DOHH2 (cell line): Measurements from ENCODE around the gene MED20.

Experiments used
- H3F3A ChIP-seq: fragments of 200-600 bp; sonication (generic), shearing (Covaris generic); 2 replicates; pipeline ENCODE4 v1.6.0; 2016; ENCODE audit warnings: antibody characterized with exemption, mild to moderate bottlenecking; ENCODE audit not compliant: control insufficient read depth, insufficient read depth
- H3K27ac ChIP-seq: fragments of 200-600 bp; sonication (generic); 2 replicates; pipeline ENCODE4 v1.5.1; 2014; ENCODE audit warnings: low read depth, mild to moderate bottlenecking, low read length, moderate library complexity
- H3K27me3 ChIP-seq: fragments of 200-600 bp; sonication (generic); 2 replicates; pipeline ENCODE4 v1.6.1; 2014; ENCODE audit warnings: mild to moderate bottlenecking, low read length, mixed read lengths; ENCODE audit not compliant: control insufficient read depth
- H3K36me3 ChIP-seq: fragments of 200-600 bp; sonication (generic); 2 replicates; pipeline ENCODE4 v1.6.1; 2014; ENCODE audit warnings: mild to moderate bottlenecking, low read length, moderate library complexity, mixed read lengths; ENCODE audit not compliant: control insufficient read depth
- H3K4me1 ChIP-seq: fragments of 200-600 bp; sonication (generic); 2 replicates; pipeline ENCODE4 v1.6.1; 2014; ENCODE audit warnings: mild to moderate bottlenecking, low read length, mixed read lengths; ENCODE audit not compliant: control insufficient read depth
- H3K4me2 ChIP-seq: fragments of 200-600 bp; sonication (generic); 2 replicates; pipeline ENCODE4 v1.6.0; 2014; ENCODE audit warnings: mild to moderate bottlenecking, low read length, moderate library complexity
- H3K4me3 ChIP-seq: fragments of 200-600 bp; sonication (generic); 2 replicates; pipeline ENCODE4 v1.5.1; 2014; ENCODE audit warnings: mild to moderate bottlenecking, low read length, mixed read lengths
- H3K79me2 ChIP-seq: fragments of 200-600 bp; sonication (generic); 2 replicates; pipeline ENCODE4 v1.6.1; 2014; ENCODE audit warnings: mild to moderate bottlenecking, low read length, mixed read lengths; ENCODE audit not compliant: control insufficient read depth
- H3K9me2 ChIP-seq: fragments of 200-600 bp; sonication (generic); replicated peaks from 2 replicates; pipeline ENCODE4 v1.6.1; 2014; ENCODE audit warnings: mild to moderate bottlenecking, low read length, mixed read lengths; ENCODE audit not compliant: control insufficient read depth
- H3K9me3 ChIP-seq: fragments of 200-600 bp; sonication (generic); 2 replicates; pipeline ENCODE4 v1.6.1; 2014; ENCODE audit warnings: antibody characterized with exemption, low read length, mixed read lengths; ENCODE audit not compliant: control insufficient read depth, insufficient read depth
- H4K20me1 ChIP-seq: fragments of 200-600 bp; sonication (generic); 2 replicates; pipeline ENCODE4 v1.6.0; 2014; ENCODE audit warnings: low read depth, mild to moderate bottlenecking, antibody characterized with exemption, low read length, moderate library complexity; ENCODE audit not compliant: control insufficient read depth, insufficient read depth
- EZH2phosphoT487 ChIP-seq: fragments of 200-600 bp; sonication (generic); IDR thresholded peaks from 2 replicates; pipeline ENCODE4 v1.6.1; 2017; ENCODE audit warnings: borderline replicate concordance, mild to moderate bottlenecking, antibody characterized with exemption, low read length, moderate library complexity, mixed read lengths
- TF ChIP-seq, protein P1 (sequence below): fragments of 200-600 bp; sonication (generic); IDR thresholded peaks from one replicate; pipeline ENCODE4 v1.5.1; 2014; ENCODE audit warnings: antibody characterized with exemption, mild to moderate bottlenecking, low read depth, low read length; ENCODE audit not compliant: poor library complexity, severe bottlenecking

MED20 gene

DNA sequence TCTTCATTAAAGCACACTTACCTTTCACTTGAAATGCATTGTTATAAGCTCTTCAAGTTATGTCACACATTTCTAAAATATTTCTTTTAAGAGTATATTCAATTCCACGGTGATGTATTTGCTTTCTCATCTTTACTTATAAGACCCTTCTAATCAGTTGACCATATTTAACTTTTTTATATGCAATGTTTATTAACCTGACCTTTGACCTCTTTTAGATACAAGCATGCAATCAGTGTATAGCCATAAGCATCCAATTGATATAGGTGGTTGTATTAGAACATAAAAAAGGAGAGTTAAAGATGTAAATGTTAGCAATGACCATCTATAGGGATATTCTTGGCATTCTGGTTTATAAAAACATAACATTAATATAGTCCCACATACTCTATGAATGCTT lies 35.0 kb downstream of the MED20 start:
- TF ChIP-seq, protein P1, sequence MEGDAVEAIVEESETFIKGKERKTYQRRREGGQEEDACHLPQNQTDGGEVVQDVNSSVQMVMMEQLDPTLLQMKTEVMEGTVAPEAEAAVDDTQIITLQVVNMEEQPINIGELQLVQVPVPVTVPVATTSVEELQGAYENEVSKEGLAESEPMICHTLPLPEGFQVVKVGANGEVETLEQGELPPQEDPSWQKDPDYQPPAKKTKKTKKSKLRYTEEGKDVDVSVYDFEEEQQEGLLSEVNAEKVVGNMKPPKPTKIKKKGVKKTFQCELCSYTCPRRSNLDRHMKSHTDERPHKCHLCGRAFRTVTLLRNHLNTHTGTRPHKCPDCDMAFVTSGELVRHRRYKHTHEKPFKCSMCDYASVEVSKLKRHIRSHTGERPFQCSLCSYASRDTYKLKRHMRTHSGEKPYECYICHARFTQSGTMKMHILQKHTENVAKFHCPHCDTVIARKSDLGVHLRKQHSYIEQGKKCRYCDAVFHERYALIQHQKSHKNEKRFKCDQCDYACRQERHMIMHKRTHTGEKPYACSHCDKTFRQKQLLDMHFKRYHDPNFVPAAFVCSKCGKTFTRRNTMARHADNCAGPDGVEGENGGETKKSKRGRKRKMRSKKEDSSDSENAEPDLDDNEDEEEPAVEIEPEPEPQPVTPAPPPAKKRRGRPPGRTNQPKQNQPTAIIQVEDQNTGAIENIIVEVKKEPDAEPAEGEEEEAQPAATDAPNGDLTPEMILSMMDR = no peak
- TF ChIP-seq EZH2phosphoT487 = no peak
- Histone ChIP-seq H4K20me1 (no peaks in the 10 kb centered on the region), H3K4me2 (no peak overlapping the region), H3K27ac (no peak overlapping the region), H3K4me1 (no peaks in the 10 kb centered on the region), H3K79me2 (peaks cover 11% of the 10 kb centered on the region), H3K9me2 (no peaks in the 10 kb centered on the region), H3K36me3 (peaks cover 3% of the 10 kb centered on the region; the same call in 1 of the 2 replicates), H3K4me3 (no peak overlapping the region), H3F3A (no peaks in the 10 kb centered on the region), H3K9me3 (no peaks in the 10 kb centered on the region), H3K27me3 (no peaks in the 10 kb centered on the region)

DNA sequence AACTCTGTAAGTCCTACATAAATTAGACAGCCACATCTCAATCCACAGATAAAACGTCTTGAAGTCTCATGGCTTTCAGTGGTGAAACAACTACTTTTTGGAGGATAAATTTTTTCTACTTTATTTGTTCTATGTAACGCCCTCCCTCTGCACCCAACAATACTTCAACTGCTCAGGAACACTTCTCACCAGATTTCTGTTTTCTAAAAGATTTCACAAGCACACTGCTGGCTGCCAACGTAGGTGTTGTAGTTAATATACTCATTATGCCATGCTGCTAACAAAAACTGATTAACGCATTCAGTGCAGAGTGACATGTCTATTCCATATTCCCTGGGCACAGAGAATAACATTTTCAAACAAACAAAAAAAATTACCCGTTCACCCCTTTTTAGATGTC lies 36.0 kb downstream of the MED20 start:
- Histone ChIP-seq H3K79me2 (peaks cover 9% of the 10 kb centered on the region), H3K27me3 (no peaks in the 10 kb centered on the region), H3K4me1 (no peaks in the 10 kb centered on the region), H4K20me1 (no peaks in the 10 kb centered on the region), H3K9me2 (no peaks in the 10 kb centered on the region), H3K36me3 (peaks cover 3% of the 10 kb centered on the region; the same call in 1 of the 2 replicates), H3K4me3 (no peak overlapping the region), H3K9me3 (no peaks in the 10 kb centered on the region), H3K27ac (no peak overlapping the region), H3K4me2 (no peak overlapping the region), H3F3A (no peaks in the 10 kb centered on the region)
- TF ChIP-seq, protein P1 = no peak
- no peak for TF ChIP-seq EZH2phosphoT487

DNA sequence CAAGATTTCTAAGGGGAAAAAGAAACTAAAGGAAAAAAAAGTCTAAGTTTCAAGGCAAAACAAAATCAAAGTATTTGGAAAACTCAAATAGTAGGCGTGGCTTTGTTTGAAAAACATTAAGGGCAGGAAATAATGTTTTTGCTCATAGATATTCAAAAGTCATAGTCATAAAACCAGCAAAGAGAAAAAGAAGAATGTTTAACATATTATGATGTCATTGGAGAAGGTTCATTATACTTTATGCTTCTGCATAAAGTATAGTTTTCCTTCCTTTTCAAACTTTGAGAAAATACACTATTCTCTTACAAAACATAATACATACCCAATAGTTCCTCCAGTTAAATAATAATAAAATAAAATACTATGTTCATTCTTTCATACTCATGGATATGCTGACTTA lies 39.4 kb downstream of the MED20 start:
- no peak overlapping the region for H3K4me2 ChIP-seq
- TF ChIP-seq, protein P1 = no peak
- no peak for TF ChIP-seq EZH2phosphoT487
- H3K27me3 ChIP-seq = no peaks in the 10 kb centered on the region
- H3K4me3 ChIP-seq = no peak overlapping the region
- H3K4me1 ChIP-seq = no peaks in the 10 kb centered on the region
- no peaks in the 10 kb centered on the region for H3K36me3 ChIP-seq
- no peaks in the 10 kb centered on the region for H3K79me2 ChIP-seq
- no peaks in the 10 kb centered on the region for H4K20me1 ChIP-seq
- H3K9me2 ChIP-seq = no peaks in the 10 kb centered on the region
- no peak overlapping the region for H3K27ac ChIP-seq
- H3K9me3 ChIP-seq = no peaks in the 10 kb centered on the region
- no peaks in the 10 kb centered on the region for H3F3A ChIP-seq
